Activated CD4-positive, alpha-beta T cell treated with anti-CD3 and anti-CD28 coated beads for 1 hour (primary cell): ENCODE data around the gene STUB1.

Source experiments
- DNase-seq: peaks from one replicate; pipeline ENCODE4 v3.0.0-alpha.2; 2020

Gene STUB1

GRCh38 chr16:726438-727290 lies 46.5 kb downstream of the STUB1 start, which contains the start of the genes CCDC78 and HAGHL:
CCDC78 (minus strand) TSS chr16:726443; CDS start chr16:726367, 76 bp downstream.
HAGHL (plus strand) TSS chr16:727106; CDS start chr16:727510, 404 bp downstream.
- no peak for DNase-seq

GRCh38 chr16:727291-727977 lies 47.2 kb downstream of the STUB1 start:
- DNase-seq: no peak

DNA sequence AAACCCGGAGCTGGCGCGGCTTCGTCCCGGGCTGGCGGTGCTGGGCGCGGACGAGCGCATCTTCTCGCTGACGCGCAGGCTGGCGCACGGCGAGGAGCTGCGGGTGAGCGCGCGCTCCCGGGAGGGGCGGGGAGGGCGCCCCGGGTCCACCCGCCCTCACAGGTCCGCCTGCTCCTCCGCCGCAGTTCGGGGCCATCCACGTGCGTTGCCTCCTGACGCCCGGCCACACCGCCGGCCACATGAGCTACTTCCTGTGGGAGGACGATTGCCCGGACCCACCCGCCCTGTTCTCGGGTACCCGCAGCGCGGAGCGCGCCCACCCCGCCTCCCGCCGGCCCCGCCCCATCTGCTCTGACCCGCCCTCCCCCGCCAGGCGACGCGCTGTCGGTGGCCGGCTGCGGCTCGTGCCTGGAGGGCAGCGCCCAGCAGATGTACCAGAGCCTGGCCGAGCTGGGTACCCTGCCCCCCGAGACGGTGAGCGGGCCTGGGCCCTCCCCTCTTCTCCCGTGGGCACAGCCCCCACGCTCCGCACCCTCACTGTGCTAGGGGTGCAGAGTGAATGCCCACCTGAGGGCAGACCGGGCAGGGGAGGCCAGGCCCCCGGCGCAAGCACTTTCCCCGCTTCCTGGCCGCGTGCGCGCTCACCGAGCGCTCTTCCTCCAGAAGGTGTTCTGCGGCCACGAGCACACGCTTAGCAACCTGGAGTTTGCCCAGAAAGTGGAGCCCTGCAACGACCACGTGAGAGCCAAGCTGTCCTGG lies 48.1 kb downstream of the STUB1 start:
- peak; percentile 40 for DNase-seq

DNA sequence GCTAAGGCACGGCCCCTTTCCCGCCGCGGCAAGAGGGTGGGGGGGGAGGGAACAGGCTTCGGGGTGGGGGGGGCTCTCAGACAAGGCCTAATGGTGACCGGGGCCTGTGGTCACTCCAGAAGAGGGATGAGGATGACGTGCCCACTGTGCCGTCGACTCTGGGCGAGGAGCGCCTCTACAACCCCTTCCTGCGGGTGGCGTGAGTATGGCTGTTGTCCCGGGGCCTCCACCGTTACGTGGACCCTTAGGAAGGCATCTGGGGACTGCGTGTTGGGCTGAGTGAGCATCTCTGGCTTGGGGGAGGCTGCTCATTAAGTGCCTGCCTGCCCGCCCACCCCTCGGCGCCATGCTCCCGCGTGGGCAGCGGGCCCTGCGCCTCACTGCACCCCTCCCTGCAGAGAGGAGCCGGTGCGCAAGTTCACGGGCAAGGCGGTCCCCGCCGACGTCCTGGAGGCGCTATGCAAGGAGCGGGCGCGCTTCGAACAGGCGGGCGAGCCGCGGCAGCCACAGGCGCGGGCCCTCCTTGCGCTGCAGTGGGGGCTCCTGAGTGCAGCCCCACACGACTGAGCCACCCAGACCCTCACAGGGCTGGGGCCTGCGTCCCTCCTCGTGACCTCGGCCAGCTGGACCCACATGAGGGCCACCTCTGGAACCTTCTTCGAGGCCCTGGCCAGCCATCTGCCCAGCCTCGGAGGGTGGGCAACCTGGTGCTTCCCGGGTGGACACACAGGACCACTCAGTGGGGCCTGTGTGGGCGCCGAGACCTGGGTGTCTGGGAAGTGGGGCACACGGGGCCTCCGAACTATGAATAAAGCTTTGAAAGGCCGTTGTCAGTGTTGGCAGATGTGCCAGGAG lies 48.9 kb downstream of the STUB1 start:
- DNase-seq: no peak

DNA sequence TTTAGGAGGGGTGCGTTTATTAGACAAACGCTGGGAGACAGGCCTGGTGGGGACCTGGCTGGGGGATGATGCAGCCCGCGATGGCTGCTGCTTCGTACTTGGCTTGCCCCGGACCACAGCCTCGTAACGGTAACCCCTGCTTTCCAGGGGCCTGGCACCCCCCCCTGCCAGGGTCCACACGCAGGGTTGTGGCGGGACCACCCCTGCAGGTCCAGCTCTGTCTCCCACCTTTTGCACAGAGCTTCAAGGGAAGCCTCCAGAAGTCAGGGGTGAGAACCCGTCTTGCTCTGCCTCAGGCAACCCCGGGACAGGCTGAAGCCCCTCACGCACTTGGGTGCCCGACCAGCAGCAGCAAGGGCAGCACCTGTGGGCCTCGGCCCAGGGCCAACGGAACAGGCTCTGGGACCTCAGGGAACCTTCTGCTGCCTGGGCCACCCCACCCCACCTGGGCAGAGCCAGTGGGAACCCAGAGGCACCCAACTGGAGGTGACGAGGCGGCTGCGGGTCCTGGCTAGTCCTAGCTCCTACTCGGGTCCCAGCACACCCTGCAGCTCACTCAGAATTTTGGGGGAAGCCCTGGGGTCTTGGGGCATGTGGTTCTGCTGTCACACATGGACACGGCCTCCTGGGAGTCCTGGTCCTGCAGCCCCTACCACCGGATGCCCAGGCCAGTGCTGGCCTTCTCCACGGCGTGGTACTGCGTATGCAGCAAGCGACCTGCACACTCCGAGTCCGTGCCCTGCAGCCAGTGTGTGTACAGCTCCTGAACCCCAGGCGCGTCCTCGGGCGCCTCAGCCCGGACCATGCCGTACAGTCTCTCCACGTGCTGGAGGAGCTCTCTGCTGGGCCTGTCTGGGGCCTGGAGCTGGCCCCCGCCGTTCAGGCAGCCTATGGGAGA lies 49.8 kb downstream of the STUB1 start:
- DNase-seq: no peak

DNA sequence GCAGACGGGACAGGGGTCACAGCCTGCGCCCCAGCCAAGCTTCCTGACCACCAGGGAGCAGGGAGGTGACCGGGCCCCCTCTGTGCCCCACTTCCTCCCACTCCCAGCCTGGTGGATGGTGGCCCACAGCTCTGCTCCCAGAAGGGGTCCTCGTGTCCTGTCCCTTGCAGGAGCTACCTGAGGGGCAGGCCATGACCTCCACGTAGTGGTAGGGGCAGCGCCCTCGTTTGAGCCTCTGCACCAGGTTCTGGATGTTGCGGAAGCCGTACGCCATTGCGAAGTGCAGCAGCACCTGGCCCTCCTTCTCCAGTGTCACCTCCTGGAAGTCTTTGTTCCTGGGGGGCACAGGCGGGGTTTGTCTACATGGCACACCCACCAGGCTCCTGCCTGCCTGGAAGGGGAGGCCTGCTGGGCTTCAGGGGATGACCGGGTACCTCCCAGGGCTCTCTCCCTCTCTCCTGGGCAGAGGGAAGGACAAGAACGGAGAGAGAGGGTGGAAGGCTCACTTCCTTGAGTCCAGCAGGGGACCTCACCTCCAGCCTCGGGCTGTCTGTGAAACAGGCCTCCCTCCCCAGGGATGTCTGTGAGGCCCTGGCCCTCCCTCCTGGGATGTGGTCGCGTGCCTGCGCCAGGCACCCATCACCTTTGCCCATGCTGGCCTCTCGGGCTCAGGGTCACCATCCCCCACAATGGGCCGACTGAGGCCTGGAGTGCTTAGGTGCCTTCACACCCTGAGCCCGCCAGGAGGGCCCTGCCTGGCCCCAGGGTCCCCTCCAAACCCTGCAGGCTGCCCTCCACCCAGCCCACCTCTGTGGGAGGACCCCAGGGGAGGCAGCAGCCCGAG lies 50.7 kb downstream of the STUB1 start:
- no peak for DNase-seq

DNA sequence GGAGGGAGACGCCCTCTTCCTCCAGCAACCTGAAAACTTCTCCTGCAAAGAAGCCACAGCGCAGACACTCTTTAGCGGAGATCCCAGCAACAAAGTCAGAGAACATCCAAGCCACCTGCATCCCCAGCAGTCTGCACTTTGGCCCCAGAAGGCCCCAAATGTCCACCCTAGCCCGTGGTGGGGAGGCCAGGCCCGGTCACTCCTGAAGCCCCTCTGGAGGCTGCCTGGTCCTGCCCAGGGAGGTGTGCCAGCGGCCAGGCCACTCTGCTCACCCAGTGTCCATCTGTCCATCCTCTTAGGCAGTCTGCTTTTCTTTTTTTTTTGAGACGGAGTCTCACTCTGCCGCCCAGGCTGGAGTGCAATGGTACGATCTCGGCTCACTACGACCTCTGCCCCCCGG lies 52.1 kb downstream of the STUB1 start:
- no peak for DNase-seq
